GM23338 (cell line): Measurements from ENCODE around the gene SIL1.

Experiments
- EZH2 ChIP-seq: fragments of 200-600 bp; sonication (generic); IDR thresholded peaks from one replicate; pipeline ENCODE4 v1.8.0; 2017; ENCODE audit warnings: antibody characterized with exemption, mild to moderate bottlenecking, low read depth; ENCODE audit not compliant: unreplicated experiment
- EZH2phosphoT487 ChIP-seq: fragments of 200-600 bp; sonication (generic); IDR thresholded peaks from one replicate; pipeline ENCODE4 v1.8.1; 2018; ENCODE audit warnings: antibody characterized with exemption; ENCODE audit not compliant: unreplicated experiment
- NANOG ChIP-seq: IDR thresholded peaks from 2 replicates; pipeline ENCODE4 v1.6.1; 2016; ENCODE audit warnings: antibody characterized with exemption, borderline replicate concordance
- POLR2AphosphoS5 ChIP-seq: IDR thresholded peaks from 2 replicates; pipeline ENCODE4 v1.6.1; 2016; ENCODE audit warnings: antibody characterized with exemption, low read depth
- REST ChIP-seq: IDR thresholded peaks from one replicate; pipeline ENCODE4 v1.6.1; 2018; ENCODE audit warnings: antibody characterized with exemption; ENCODE audit not compliant: unreplicated experiment
- STAT1 ChIP-seq: IDR thresholded peaks from one replicate; pipeline ENCODE4 v1.6.1; 2016; ENCODE audit warnings: antibody characterized with exemption; ENCODE audit not compliant: unreplicated experiment
- ZNF114 ChIP-seq: fragments of 250-450 bp; sonication (Bioruptor Pico); IDR thresholded peaks from 2 replicates; pipeline ENCODE4 v1.5.0; 2020; ENCODE audit warnings: mild to moderate bottlenecking, moderate library complexity
- ZNF331 ChIP-seq: fragments of 250-450 bp; sonication (Bioruptor Pico); IDR thresholded peaks from 2 replicates; pipeline ENCODE4 v1.5.0; 2020; ENCODE audit warnings: low read depth, mild to moderate bottlenecking, moderate library complexity
- TF ChIP-seq, protein P1 (sequence below), 2 experiments: fragments of 200-600 bp in 1 of 2; sonication (generic) in 1 of 2; conservative IDR thresholded peaks; 2 replicates each; pipeline versions ENCODE4 v1.5.1 to v1.6.1; 2016 to 2017; ENCODE audit warnings: antibody characterized with exemption in 2 of 2, low read depth in 2 of 2, mild to moderate bottlenecking in 2 of 2, moderate library complexity in 1 of 2

GRCh38 chr5:139151902-139152301 lies 46.3 kb downstream of the SIL1 start:
- TF ChIP-seq, protein P1, sequence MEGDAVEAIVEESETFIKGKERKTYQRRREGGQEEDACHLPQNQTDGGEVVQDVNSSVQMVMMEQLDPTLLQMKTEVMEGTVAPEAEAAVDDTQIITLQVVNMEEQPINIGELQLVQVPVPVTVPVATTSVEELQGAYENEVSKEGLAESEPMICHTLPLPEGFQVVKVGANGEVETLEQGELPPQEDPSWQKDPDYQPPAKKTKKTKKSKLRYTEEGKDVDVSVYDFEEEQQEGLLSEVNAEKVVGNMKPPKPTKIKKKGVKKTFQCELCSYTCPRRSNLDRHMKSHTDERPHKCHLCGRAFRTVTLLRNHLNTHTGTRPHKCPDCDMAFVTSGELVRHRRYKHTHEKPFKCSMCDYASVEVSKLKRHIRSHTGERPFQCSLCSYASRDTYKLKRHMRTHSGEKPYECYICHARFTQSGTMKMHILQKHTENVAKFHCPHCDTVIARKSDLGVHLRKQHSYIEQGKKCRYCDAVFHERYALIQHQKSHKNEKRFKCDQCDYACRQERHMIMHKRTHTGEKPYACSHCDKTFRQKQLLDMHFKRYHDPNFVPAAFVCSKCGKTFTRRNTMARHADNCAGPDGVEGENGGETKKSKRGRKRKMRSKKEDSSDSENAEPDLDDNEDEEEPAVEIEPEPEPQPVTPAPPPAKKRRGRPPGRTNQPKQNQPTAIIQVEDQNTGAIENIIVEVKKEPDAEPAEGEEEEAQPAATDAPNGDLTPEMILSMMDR (conservative IDR thresholded peaks at IDR 0.05; ENCODE audit: low read depth in 2 of 2), result no peak
- TF ChIP-seq POLR2AphosphoS5, result no peak
- no peak for TF ChIP-seq ZNF331
- TF ChIP-seq NANOG, result no peak
- no peak for TF ChIP-seq REST
- no peak for TF ChIP-seq ZNF114
- no peak for TF ChIP-seq STAT1
- TF ChIP-seq EZH2, result no peak
- TF ChIP-seq EZH2phosphoT487, result no peak
